GM12874 (cell line): ENCODE data around the gene UPK1A.

Experiments
- TF ChIP-seq, protein P1 (sequence below): IDR thresholded peaks from 2 replicates; pipeline ENCODE4 v1.5.1; 2011; ENCODE audit warnings: low read depth, mild to moderate bottlenecking, control low read depth, low read length, moderate library complexity; ENCODE audit not compliant: insufficient read depth

The UPK1A gene

DNA sequence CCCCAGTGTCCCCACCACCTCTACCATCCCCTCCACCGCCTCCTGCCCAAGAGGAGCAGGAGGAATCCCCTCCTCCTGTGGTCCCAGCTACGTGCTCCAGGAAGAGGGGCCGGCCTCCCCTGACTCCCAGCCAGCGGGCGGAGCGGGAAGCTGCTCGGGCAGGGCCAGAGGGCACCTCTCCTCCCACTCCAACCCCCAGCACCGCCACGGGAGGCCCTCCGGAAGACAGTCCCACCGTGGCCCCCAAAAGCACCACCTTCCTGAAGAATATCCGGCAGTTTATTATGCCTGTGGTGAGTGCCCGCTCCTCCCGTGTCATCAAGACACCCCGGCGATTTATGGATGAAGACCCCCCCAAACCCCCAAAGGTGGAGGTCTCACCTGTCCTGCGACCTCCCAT lies 54.3 kb downstream of the UPK1A start:
- TF ChIP-seq, protein P1, sequence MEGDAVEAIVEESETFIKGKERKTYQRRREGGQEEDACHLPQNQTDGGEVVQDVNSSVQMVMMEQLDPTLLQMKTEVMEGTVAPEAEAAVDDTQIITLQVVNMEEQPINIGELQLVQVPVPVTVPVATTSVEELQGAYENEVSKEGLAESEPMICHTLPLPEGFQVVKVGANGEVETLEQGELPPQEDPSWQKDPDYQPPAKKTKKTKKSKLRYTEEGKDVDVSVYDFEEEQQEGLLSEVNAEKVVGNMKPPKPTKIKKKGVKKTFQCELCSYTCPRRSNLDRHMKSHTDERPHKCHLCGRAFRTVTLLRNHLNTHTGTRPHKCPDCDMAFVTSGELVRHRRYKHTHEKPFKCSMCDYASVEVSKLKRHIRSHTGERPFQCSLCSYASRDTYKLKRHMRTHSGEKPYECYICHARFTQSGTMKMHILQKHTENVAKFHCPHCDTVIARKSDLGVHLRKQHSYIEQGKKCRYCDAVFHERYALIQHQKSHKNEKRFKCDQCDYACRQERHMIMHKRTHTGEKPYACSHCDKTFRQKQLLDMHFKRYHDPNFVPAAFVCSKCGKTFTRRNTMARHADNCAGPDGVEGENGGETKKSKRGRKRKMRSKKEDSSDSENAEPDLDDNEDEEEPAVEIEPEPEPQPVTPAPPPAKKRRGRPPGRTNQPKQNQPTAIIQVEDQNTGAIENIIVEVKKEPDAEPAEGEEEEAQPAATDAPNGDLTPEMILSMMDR = no peak

DNA sequence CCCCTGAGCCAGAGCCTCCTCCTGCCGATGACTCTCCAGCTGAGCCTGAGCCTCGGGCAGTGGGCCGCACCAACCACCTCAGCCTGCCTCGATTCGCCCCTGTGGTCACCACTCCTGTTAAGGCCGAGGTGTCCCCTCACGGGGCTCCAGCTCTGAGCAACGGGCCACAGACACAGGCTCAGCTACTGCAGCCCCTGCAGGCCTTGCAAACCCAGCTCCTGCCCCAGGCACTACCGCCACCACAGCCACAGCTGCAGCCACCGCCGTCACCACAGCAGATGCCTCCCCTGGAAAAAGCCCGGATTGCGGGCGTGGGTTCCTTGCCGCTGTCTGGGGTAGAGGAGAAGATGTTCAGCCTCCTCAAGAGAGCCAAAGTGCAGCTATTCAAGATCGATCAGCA lies 55.1 kb downstream of the UPK1A start:
- TF ChIP-seq, protein P1 = no peak

DNA sequence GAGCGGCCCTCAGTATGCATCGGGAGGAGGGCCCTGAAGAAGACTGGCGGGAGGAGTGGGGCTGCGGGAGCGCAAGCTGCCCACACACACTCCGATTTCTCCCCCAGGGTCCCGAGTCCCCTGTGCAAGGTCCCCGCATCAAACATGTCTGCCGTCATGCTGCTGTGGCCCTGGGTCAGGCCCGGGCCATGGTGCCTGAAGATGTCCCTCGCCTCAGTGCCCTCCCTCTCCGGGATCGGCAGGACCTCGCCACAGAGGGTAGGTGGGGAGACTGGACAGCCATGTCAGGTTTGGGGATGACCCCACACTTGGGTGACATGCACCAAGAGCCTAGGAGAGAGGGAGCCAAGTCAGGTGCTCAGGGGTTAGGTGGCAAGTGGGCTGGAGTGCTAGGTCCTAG lies 56.1 kb downstream of the UPK1A start:
- TF ChIP-seq, protein P1 = no peak

DNA sequence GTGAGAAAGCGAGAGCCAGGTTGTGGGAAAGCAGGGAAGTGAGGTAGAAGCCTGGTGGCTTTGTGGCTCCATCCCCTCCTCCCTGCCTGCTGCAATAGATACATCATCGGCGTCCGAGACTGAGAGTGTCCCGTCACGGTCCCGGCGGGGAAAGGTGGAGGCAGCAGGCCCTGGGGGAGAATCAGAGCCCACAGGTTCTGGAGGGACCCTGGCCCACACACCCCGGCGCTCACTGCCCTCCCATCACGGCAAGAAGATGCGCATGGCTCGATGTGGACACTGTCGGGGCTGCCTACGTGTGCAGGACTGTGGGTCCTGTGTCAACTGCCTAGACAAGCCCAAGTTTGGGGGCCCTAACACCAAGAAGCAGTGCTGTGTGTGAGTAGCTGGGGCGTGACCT lies 56.6 kb downstream of the UPK1A start:
- TF ChIP-seq, protein P1 = no peak

DNA sequence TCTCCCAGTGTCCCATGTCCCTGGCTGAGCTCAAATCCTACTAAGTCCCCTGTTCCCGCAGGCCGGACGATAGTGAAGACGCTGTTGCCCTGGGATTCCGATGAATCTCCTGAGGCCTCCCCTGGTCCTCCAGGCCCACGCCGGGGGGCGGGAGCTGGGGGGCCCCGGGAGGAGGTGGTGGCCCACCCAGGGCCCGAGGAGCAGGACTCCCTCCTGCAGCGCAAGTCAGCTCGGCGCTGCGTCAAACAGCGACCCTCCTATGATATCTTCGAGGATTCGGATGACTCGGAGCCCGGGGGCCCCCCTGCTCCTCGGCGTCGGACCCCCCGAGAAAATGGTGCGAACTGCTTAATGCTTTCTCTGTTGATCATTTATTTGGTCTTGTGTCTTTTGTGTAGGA lies 57.4 kb downstream of the UPK1A start:
- TF ChIP-seq, protein P1 = no peak

DNA sequence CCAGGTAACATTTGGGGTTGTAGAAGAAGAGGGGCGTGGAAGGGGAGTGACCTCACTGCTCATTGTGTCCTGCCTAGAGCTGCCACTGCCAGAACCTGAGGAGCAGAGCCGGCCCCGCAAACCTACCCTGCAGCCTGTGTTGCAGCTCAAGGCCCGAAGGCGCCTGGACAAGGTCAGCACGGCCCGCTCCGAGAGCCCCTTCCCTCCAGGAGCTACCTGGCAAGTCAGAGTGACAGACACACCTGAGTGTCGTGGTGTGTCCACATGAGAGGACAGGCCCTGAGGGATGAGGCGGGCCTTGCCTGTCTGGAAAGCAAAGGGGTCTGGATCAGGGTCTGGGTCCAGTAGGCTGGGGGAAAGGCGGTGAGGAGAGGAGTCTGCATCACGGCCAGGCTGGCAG lies 58.2 kb downstream of the UPK1A start:
- TF ChIP-seq, protein P1 = no peak

DNA sequence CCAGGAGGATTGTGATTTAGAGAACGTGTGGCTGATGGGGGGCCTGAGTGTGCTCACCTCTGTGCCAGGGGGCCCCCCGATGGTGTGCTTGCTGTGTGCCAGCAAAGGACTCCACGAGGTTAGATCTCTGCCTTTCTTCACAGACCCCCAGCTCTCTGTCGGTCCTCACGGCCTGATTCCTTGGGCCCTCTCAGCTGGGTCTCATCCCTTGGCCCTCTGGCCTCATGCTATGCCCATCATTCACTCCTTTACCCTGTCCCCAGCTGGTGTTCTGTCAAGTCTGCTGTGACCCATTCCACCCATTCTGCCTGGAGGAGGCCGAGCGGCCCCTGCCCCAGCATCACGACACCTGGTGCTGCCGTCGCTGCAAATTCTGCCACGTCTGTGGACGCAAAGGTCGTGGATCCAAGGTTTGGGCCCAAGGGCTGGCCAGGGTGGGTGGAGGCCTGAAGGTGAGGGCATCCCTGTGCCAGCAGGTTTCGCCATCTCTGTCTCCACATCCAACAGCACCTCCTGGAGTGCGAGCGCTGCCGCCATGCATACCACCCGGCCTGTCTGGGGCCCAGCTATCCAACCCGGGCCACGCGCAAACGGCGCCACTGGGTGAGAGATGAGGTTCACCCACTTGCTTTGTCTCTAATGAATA lies 59.0 kb downstream of the UPK1A start:
- TF ChIP-seq, protein P1 = no peak
